Prostate gland (tissue), 2 donors: ENCODE data around the gene PDE6A.

Source experiments
- CTCF ChIP-seq, 4 experiments: fragments of 200-600 bp in 2 of 4; fragments of 450-650 bp in 2 of 4; sonication (generic) in 2 of 4; IDR thresholded peaks; 1 replicate in 3 of 4; 2 replicates in 1 of 4; pipeline ENCODE4 v1.5.1; 2016 to 2019; ENCODE audit warnings: antibody characterized with exemption in 4 of 4, mild to moderate bottlenecking in 2 of 4, moderate library complexity in 2 of 4
- POLR2AphosphoS5 ChIP-seq: sonication (generic); formaldehyde crosslinking; IDR thresholded peaks from one replicate; pipeline ENCODE4 v1.6.1; 2017; ENCODE audit warnings: antibody characterized with exemption

- TF ChIP-seq CTCF (IDR thresholded peaks at IDR 0.05): no peak
- TF ChIP-seq POLR2AphosphoS5: no peak
These were observed 114.0 kb downstream of the PDE6A start for GRCh38 chr5:149830579-149830978.
